Stimulated activated CD4-positive, alpha-beta T cell treated with anti-CD3 and anti-CD28 coated beads, Interleukin-2, amount 100 ng/mL, for 48 hours (primary cell): ENCODE results near the gene HELT.
"Not testable (repeated sequence)": the region's sequence is repeated elsewhere in the genome, so short reads cannot be mapped to it uniquely, and the experiment has no call there.

Experiments used
- DNase-seq, 2 donors: peaks; one replicate each; pipeline ENCODE4 v3.0.0-alpha.2; 2020

Gene HELT, protein sequence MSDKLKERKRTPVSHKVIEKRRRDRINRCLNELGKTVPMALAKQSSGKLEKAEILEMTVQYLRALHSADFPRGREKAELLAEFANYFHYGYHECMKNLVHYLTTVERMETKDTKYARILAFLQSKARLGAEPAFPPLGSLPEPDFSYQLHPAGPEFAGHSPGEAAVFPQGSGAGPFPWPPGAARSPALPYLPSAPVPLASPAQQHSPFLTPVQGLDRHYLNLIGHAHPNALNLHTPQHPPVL

DNA sequence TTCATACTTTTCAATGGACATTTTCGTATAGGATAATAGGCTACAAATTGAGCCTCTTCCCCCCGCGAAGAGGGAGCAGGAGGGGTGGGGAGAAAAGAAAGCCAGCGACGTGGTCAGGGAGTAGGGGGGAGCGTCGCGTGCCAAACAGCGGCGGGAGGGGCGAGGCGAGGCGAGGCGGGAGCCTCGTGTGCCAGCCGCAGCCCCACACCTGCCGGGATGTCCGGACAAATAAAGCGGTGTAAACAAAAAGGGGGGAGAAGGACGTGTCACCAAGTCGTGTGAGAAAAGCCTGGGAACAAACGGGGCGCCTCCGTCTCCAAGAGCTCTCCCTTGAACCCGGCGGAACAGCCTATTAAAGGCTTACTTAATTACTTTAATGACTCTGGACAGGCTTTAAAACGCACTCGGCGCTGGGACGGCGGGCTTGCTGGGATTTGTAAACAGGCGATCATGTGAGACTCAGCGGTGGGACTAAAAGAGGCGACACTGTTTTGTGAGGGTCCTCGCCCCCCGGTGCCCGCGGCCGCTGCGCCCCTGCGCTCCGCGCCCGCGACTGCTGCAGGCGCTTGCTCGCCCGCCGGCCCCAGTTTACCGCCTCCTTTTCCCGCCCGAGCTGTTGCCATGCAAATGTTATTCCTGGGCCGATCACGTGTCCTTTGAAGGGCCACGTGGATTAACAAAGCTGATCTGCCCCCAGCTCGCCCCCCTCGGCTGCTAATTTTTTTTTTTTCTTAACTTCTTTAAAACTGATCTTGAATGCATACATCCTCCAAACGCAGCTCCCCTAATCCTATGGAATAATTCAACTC, at the start of gene HELT:
HELT (plus strand) TSS at position 527 of the 809 bp plus-strand sequence. CDS start 439 bp downstream, outside the sequence.
- no peak for DNase-seq

DNA sequence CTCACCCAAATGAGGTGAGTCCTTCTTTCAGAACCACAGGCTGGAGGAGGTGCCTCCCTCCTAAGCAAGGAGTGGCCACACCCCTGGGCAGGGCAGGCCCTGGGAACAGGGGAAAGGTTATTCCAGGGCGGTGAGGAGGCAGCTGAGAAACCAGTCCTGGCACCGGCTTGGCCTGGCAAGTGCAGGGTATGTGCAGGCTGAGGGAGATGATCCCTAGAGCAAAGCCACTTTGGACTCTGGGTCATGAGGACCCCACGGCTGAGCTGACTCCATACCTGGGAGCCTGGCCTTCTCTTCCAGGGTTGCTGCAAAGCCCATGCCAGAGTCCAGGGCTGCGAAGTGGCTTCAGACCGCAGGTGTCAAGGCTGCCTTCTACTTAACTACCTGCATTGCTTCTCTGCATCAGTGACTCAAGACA, 49.5 kb upstream of the HELT start:
- DNase-seq: no peak

DNA sequence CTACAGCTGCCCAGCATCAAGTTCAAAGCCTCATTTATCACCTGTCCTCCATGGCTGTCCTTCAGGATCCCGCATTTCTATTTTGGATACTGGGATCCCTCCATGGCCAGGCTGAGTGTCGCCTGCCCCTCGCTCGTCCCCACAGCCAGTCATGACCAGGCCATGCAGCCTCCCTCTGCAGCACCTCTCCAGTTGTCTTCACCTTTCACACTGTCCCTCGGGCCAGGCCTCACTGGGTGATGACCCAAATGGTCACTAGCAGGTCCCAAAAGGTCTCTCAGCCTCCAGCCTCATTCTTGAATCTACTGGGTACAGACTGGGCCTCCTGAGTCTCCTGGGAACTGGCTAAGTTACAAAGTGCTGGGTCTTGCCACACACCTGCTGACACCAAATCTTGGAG, 48.7 kb upstream of the HELT start:
- DNase-seq: no peak

DNA sequence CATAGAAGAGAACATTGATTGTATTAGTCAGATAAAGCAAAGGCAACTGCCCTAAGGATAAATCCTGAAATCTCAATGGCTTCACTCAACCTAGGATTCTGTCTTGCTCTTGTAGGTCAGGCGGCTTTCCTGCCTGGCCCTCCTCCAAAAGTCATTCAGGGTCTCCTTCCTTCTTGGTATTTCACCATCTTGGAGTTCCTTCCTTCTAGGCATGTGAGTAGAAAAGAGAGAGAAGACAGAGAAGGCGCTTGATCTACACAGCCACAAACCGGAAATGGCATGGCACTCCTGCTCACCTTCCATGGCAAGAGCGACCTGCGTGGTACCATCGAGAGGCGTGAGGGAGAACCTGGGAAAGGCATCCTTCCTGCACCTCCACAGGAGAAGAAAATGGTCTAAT, 45.3 kb upstream of the HELT start:
- DNase-seq: no peak

DNA sequence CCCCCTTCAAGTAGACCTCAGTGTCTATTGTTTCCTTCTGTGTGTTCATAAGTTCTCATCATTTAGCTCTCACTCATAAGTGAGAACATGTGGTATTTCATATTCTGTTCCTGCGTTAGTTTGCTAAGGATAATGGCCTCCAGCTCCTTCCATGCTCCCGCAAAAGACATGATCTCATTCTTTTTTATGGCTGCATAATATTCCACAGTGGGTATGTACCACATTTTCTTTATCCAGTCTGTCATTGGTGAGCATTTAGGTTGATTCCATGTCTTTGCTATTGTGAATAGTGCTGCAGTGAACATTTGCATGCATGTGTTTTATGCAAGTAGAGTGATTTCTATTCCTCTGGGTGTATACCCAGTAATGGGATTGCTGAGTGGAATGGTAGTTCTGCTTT, 41.9 kb upstream of the HELT start:
- DNase-seq: not testable (repeated sequence)

DNA sequence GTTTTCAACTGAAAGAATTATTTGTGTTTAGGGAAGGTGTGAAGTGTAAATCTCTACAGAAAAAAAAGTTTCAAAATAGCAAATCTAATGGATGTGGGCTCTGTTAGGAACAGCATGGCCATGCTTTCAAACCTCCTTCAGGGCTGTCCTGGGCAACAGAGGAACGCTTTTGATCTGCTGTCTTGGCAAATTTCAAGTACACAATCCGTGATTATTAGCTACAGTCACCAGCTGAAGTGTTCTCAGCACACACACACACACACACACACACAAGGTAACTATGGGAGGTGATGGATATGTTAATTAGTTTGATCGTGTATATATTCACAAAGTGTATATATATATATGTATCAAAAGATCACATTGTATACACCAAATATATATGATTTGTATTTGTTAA, 40.5 kb upstream of the HELT start:
- no peak for DNase-seq

DNA sequence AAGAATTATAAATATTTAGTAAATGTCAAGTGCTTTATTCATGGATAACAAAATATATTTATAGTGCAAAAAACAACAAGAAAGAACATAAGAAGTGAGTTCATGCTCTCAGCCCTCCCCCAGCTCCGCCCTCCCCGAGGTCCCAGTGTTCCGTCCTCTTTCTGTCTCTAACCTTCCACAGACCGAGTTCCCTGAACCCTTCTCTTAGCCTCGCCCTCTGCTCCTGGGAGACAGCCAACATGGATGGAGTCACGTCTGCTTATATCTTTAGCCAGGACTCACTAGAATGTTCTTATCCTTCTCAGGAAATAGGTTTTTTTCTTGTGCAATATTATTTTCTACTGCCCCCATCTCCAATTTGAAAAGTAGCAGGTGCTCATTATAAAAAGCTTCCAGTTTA, 40.1 kb upstream of the HELT start:
- DNase-seq: no peak

DNA sequence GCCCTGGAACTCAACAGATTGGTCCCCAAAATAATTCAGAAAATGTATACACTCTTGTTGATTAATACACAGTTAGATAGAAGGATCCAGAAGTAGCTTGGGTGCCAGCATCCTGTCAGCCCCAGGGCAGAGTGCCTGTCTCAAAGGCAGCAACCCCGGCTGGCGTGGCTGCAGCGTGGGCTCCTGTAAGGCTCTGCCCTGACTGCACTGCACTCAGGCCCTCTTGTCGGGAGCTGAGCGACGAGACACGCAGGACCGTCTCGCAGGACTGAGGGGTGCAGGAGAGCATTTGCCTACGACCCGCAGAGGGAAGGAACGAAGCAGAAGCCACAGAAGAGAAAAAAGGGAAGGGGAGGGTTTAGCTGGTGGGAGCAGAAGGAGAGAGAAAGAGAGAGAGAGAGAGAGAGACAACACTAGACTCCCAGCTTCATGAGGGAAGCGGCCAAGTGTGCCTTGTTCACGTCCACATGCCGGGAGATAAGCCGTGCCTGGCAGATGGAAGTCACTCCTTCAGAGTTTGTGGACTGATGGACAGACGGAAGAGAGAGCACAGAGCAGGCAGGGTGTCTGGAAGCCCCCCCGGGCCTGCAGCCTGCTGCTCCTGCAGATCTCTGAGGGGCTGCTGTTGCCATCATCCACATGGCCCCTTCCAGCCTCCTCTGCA, 38.7 kb upstream of the HELT start:
- DNase-seq: no peak

DNA sequence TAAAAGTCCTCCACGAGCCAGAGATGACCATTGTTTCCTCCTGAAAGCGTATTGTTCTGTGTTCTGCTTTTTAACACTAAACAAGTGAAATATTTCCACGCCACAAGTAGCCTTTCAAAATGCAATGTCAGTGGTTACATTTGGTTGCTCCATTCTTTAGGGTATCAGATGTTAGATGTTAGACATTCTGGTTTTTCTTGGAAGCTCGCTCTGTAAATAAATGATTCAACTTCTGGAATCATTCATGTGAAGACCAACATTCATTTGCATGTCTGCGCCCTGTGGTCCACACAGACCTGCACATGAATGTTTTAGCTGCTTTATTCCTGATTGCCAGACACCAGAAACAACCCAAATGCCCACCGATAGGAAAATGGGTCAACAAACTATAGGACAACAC, 38.0 kb upstream of the HELT start:
- DNase-seq: no peak

DNA sequence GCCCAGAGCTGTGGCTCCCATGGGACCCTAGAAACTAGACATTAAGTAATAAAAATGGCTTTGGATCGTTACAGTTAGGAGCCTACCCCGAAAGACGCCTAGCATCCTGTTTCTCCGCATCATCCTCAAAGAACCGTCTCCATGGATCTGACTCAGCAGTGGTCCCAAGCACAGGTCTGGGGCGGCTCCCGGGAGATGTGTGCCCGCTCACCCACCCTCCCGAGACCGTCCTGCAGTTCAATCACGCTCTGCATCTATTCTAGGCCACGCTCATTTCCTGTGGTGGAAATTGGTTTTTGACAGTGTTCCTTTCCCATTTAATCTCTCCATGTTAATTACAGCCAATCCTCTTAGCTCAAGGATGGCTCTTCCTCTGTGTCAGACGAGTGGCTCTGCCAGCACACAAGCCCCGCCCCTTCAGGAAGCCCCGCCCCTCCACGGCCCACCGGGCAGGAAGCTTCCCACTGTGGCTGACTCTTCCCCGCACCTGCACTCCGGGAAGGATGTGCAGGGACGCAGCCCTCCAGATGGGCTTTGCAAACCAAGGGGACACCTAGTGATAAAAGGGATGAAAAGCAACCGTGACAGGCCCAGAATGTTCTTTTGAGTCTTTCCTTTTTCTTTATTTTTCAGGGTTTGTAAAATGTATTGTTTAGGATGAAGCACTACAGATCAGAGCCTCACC, 34.5 kb upstream of the HELT start:
- peak; percentile 50 to 59 for DNase-seq

DNA sequence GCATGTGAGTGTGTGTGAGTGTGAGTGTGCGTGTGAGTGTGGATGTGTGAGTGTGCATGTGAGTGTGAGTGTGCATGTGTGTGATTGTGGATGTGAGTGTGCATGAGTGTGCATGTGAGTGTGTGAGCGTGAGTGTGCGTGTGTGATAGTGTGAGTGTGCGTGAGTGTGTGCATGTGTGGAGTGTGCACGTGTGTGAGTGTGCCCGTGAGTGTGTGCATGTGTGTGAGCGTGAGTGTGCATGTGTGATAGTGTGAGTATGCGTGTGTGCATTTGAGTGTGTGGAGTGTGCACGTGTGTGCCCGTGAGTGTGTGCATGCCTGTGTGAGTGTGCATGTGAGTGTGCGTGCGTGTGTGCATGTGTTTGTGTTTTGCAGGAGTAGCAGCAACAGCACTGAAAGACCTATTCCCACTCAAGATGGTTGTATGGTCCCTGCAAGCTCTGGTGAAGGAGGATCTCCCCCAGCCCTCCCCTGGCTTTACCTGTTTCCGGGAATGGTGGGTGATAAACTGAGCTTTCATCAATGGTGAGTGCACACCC, 30.7 kb upstream of the HELT start:
- no peak for DNase-seq

DNA sequence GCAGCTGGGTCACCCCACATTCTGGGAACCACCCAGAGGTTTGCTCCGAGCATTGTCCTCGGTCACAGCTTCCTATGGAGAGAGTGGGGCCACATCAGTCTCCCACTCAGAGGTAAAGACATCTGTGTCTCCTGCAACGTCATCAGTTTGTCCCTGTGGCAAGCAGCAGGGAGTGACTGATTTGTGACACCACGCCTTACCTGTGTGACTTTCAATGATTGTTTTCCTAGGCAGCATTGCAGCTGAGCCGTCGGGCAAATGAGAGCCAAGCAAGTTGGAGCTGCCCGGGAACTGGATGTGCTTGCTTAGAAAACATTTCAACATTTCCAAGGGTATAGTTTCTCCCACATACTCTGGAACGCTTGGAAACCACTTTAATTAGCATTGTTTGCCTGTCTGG, 29.7 kb upstream of the HELT start:
- DNase-seq: no peak

DNA sequence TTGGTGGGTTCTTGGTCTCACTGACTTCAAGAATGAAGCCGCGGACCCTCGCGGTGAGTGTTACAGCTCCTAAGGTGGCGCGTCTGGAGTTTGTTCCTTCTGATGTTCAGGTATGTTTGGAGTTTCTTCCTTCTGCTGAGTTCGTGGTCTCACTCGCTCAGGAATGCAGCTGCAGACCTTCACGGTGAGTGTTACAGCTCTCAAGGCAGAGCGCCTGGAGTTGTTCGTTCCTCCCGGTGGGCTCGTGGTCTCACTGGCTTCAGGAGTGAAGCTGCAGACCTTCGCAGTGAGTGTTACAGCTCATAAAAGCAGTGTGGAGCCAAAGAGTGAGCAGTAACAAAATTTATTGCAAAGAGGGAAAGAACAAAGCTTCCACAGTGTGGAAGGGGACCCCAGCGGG, 29.0 kb upstream of the HELT start:
- not testable (repeated sequence) for DNase-seq

DNA sequence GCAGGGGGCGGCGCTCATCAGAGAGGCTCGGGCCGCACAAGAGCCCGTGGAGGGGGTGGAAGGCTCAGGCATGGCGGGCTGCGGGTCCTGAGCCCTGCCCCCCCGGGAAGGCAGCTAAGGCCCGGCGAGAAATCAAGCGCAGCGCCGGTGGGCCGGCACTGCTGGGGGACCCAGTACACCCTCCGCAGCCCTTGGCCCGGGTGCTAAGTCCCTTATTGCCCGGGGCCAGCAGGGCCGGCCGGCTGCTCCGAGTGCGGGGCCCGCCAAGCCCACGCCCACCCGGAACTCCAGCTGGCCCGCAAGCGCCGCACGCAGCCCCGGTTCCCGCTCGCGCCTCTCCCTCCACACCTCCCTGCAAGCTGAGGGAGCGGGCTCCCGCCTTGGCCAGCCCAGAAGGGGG, 28.2 kb upstream of the HELT start:
- not testable (repeated sequence) for DNase-seq

DNA sequence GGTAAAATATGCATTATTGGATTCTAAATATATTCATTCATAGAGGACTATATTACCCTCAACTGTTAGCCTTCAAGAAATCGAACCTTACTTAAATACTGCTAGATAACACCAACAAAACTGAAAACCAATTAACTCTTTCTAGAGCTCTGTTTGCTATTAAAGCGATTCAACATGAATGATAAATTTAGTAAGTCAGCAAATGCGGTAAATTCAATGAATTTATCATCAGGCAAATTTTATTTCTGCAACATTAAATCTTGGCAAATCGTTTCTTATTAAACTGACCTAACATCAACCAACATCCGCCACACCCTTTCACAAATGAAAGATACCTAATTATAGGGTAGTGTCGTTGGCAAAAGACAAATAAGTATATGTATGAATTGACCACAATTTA, 26.4 kb upstream of the HELT start:
- no peak for DNase-seq

DNA sequence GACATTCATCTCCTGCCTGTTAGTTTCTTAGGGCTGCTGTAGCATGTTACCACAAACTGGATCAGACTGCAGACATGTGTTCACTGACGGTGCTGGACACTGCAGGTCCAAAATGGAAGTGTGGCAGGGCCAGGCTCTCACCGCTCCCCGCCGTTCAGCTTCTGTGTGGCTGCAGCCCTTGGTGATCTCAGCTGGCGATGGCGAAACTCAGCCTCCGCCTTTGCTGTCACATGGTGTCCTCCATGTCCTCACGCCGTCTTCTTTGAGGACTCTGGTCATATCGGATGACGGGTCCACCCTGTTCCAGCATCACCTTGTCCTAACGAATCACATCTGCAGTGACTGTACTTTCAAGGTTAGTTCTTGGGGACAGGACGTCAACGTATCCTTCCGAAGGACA, 25.9 kb upstream of the HELT start:
- DNase-seq: no peak

DNA sequence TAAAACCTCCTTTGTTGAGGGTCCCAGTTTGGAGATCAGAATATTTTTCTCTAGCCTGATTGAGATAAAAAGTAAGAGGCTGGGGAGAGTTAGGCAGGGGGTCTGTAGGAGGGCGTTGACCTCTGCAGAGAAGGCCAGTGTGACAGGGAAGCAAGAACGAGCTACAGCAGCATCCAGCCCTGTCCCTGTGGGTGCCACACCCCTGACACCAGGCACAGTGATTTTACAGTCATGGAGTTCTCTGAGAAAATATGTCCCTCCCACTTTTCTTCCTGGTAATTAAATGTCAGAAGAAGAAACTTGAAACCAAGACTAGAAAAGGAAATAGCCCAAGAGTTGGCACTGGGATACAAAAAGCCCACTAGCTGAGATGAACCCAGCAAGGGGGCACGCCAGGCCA, 25.0 kb upstream of the HELT start:
- DNase-seq: no peak

DNA sequence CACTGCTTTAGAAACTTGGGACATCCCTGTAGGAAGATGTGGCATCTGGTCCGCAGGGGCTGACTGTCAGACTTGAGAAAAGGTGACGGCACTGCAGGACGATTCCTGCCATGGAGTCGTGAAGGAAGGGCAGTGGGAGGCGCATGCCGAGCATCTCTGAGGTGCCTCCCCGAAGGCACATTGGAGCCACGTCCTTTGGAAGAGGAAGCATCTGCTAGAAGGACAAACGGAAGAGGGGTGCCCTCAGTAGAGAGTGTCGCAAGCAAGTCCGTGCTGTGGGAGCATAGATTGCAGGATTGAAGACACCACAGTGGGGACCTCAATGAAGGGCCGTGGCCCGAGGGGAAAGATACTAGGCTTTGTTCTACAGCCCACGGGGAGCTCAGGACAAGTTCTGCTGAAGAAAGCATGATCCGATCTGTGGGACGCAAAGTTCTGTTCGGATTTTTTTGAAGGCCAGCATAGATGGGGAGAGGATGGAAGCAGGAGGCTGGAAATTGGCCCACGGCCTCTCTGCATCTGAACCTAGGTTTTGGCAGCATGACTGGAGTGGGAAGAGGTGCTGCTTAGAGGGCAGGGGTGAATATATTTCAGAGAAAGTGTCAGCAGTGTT, 24.2 kb upstream of the HELT start:
- no peak for DNase-seq

DNA sequence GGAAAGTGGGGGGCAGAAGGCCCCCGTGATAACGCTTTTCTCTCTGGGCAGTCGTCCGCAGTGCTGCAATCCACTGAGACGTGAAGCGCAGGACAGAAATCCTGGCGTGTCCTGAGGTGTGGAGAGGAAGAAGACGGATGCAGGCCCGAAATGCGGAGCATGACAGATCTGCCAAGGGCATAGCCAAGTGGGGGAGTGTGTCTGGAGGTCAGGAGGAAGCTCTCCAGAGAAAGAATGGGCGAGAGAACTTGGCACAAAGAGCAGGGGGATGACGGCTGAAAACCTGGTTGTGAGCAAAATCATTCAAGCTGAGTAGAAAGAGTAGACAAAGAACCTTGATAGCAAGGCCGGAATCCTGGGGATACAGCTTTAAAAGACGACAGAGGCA, 23.7 kb upstream of the HELT start:
- no peak for DNase-seq

DNA sequence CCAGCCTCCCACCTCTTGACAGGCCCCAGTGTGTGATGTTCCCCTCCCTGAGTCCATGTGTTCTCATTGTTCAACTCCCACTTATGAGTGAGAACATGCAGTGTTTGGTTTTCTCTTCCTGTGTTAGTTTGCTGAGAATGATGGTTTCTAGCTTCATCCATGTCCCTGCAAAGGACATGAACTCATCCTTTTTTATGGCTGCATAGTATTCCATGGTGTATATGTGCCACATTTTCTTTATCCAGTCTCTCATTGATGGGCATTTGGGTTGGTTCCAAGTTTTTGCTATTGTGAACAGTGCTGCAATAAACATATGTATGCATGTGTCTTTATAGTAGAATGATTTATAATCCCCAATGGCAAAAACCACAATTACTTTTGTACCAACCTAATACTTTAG, 20.6 kb upstream of the HELT start:
- DNase-seq: not testable (repeated sequence)

DNA sequence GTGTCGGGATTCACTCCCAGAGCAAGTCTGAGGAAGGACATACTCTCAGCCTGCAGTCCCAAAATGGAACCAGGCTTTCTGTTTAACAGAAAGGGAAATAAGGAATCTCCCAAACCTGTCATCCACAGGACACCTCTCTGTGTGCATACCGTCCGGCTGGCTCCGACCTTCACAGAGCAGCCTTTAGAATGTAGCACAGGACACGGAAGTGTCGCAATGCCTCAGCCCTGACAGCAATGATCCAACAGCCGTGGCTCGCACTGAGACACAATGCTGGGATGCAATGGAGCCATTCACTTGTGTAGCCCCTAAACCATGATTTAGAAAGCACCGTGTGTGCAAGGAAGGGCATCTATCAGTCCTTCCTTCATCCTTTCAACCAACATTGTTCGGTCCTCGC, 15.5 kb upstream of the HELT start:
- DNase-seq: no peak

DNA sequence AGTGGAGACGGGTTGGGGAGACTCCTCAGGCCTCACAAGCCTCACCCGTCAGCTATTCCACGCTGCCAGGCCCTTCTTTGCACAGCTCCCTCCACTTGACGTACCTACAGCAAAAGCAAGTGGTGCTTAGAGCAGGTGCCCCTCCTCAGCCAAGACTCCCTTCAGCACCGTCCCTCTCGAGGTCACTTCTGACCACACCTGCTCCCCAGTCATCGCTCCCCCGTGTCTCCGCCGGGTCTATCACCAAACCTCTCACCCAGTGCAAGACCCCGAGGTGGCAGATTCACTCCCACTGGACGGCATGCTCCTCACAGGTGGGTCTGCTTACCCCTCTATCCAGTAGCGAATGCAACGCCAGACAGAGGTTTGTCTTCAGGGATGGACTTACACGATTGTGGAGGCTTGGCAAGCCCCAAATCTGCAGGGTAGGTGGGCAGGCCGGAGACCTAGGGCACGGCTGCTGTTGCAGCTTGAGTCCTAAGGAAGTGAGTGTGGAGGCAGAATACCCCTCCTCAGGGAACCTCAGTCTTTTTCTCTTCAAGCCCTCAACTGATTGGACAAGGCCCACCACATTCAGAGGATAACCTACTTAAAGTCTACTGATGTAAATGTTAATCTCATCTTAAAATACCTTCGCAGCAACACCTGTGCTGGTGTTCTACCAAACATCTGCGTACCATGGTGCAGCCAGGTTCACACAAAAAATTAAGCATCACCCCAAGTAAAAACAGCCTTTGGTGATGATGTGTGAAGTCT, 14.5 kb upstream of the HELT start:
- DNase-seq: no peak
